NT2/D1 (cell line): ENCODE results near the gene GRAMD2B.

ENCODE experiments used
- SUZ12 ChIP-seq: IDR thresholded peaks from 2 replicates; pipeline ENCODE4 v1.6.1; 2011; ENCODE audit not compliant: insufficient read length, insufficient read depth; ENCODE audit errors: extremely low read depth
- YY1 ChIP-seq: IDR thresholded peaks from 2 replicates; pipeline ENCODE4 v1.6.1; 2011; ENCODE audit not compliant: insufficient read length, insufficient read depth

DNA sequence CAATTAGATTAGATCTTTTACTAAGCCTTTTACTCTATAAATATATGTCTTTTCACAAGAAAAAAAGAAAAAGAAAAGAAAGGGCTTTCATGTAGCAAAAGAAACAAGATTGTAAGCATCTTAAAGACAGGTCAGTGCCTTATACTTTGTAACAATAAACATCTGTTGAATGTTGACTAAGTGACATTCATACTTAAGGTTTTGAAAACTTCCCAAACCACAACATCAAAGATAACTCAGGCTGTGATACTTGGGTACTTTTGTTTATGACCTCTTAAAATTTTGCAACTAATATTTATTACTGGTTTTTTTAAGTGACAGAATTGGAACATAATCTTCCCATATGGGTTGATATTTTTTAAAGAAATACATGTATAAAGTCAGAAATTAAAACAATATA lies 7.4 kb downstream of the GRAMD2B start:
- TF ChIP-seq SUZ12 (no peak), YY1 (no peak)
